Measurements from ENCODE around the gene S100A9. TPM values are rescaled to one million over a fixed set of nuclear protein-coding genes. Genes with fewer than 3 reads are reported as not detected.

The S100A9 gene
- total and polyA plus RNA-seq, 2 of the 4 experiments (the other 2 are of a cell fraction), result not detected

- Histone ChIP-seq H2BK15ac (ENCODE audit: low read depth, low read length) (no peak overlapping the region), H2BK5ac (ENCODE audit: low read depth, low read length, poor library complexity, severe bottlenecking) (no peak overlapping the region), H3K4ac (ENCODE audit: low read depth, low read length) (no peak overlapping the region), H2BK20ac (ENCODE audit: low read depth, low read length) (no peak overlapping the region), H3K4me2 (ENCODE audit: low read depth, low read length) (no peak overlapping the region), H3K4me3 (ENCODE audit: insufficient read depth, low read depth, low read length) (no peak overlapping the region), H3K14ac (replicated peaks; ENCODE audit: low read depth, low read length) (no peak overlapping the region), H3K56ac (ENCODE audit: extremely low read depth, insufficient read depth, low read length) (no peak overlapping the region), H3K18ac (ENCODE audit: low read depth, low read length) (no peak overlapping the region), H3K27me3 (ENCODE audit: control insufficient read depth, insufficient read depth, low read length) (peaks cover 3% of the 10 kb centered on the region; the same call in 1 of the 2 replicates), H2AK9ac (replicated peaks; ENCODE audit: low read depth, low read length, poor library complexity) (no peak overlapping the region), H2AFZ (replicated peaks; ENCODE audit: low read length, poor library complexity) (no peak overlapping the region), H3K9me3 (ENCODE audit: control insufficient read depth, insufficient read depth, low read length) (no peaks in the 10 kb centered on the region), H3K23ac (ENCODE audit: low read depth, low read length) (no peak overlapping the region), H3K9me1 (ENCODE audit: insufficient read depth, low read length) (no peaks in the 10 kb centered on the region), H3K9ac (ENCODE audit: low read depth, low read length) (no peak overlapping the region), H2AK5ac (ENCODE audit: low read depth, low read length) (no peak overlapping the region), H3K4me1 (ENCODE audit: control insufficient read depth, insufficient read depth, low read length) (no peaks in the 10 kb centered on the region), H4K5ac (ENCODE audit: low read depth, low read length) (no peak overlapping the region), H2BK120ac (ENCODE audit: low read depth, low read length) (no peak overlapping the region), H3K36me3 (ENCODE audit: control insufficient read depth, insufficient read depth, low read length) (no peaks in the 10 kb centered on the region), H3K27ac (ENCODE audit: insufficient read depth, low read length) (no peak overlapping the region), H3K79me1 (ENCODE audit: low read depth in 1 of 2, low read length in 2 of 2) (no peaks in the 10 kb centered on the region), H4K20me1 (ENCODE audit: insufficient read depth, low read length) (no peaks in the 10 kb centered on the region), H4K91ac (ENCODE audit: insufficient read depth, low read depth, low read length) (no peak overlapping the region), H4K8ac (ENCODE audit: low read depth in 2 of 2, low read length in 2 of 2) (no peak overlapping the region)
- BruUV-seq (replicated peaks), result no TSS peak
- WGBS, 2 experiments (ENCODE audit: extremely low coverage in 2 of 2, insufficient read length in 1 of 2), result 0% methylated on average over 1 of the region's 6 CpGs; no CpG with 5 or more reads in 1 of the 2 experiments
- DNase-seq (no peak), ATAC-seq (ENCODE audit: low read depth) (no peak)
- TF ChIP-seq FOS (IDR thresholded peaks at IDR 0.05; ENCODE audit: low read depth, low read length), result no peak
- TF ChIP-seq, protein P1, sequence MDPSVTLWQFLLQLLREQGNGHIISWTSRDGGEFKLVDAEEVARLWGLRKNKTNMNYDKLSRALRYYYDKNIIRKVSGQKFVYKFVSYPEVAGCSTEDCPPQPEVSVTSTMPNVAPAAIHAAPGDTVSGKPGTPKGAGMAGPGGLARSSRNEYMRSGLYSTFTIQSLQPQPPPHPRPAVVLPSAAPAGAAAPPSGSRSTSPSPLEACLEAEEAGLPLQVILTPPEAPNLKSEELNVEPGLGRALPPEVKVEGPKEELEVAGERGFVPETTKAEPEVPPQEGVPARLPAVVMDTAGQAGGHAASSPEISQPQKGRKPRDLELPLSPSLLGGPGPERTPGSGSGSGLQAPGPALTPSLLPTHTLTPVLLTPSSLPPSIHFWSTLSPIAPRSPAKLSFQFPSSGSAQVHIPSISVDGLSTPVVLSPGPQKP (IDR thresholded peaks at IDR 0.05; ENCODE audit: borderline replicate concordance, low read depth, low read length), result no peak
- TF ChIP-seq SMC3 (IDR thresholded peaks at IDR 0.05; ENCODE audit: low read depth, low read length), result no peak
- no peak for TF ChIP-seq RCOR1 (IDR thresholded peaks at IDR 0.05; ENCODE audit: insufficient replicate concordance, low read length)
- no peak for TF ChIP-seq MAZ (IDR thresholded peaks at IDR 0.05; ENCODE audit: borderline replicate concordance, low read depth, low read length)
- no peak for TF ChIP-seq MAFK (IDR thresholded peaks at IDR 0.05; ENCODE audit: low read depth, low read length)
- no peak for TF ChIP-seq RAD21 (IDR thresholded peaks at IDR 0.05; ENCODE audit: low read length)
- TF ChIP-seq MXI1 (IDR thresholded peaks at IDR 0.05; ENCODE audit: borderline replicate concordance, low read depth, low read length), result no peak
- TF ChIP-seq POLR2A (IDR thresholded peaks at IDR 0.05; ENCODE audit: low read depth, low read length), result no peak
- TF ChIP-seq CTCF (conservative IDR thresholded peaks at IDR 0.05; ENCODE audit: low read depth, low read length), result no peak
- no peak for TF ChIP-seq RFX5 (IDR thresholded peaks at IDR 0.05; ENCODE audit: low read depth, low read length)
- TF ChIP-seq USF2 (IDR thresholded peaks at IDR 0.05; ENCODE audit: low read depth, low read length), result no peak
- TF ChIP-seq CEBPB (IDR thresholded peaks at IDR 0.05; ENCODE audit: low read depth, low read length), result no peak
- TF ChIP-seq NFE2L2 (IDR thresholded peaks at IDR 0.05; ENCODE audit: low read depth, low read length), result no peak
- TF ChIP-seq BHLHE40 (IDR thresholded peaks at IDR 0.05; ENCODE audit: low read depth, low read length), result no peak
- no peak for TF ChIP-seq CHD1 (IDR thresholded peaks at IDR 0.05; ENCODE audit: low read depth, low read length)
- intact Hi-C loops (cut with micrococcal nuclease), result no loop called here
- dilution Hi-C loops (cut with HindIII; ENCODE audit: low sequenced_read_pairs, unreplicated experiment), result no loop called here
- ChIA-PET POLR2A (ENCODE audit: unreplicated experiment) (no interaction called here), CTCF (no interaction called here)
- in situ Hi-C loops (cut with MboI; ENCODE audit: low sequenced_read_pairs), result no loop called here
These were observed 36.3 kb downstream of the S100A9 start for GRCh38 chr1:153393926-153394325.
